Peyer's patch (tissue), 4 donors: ENCODE measurements around the gene TBC1D7.

Source experiments
- CTCF ChIP-seq, 6 experiments: fragments of 450-650 bp in 4 of 6; fragments of 200-600 bp in 2 of 6; sonication (generic) in 1 of 6; IDR thresholded peaks; one replicate each; pipeline ENCODE4 v1.5.1; 2017 to 2019; ENCODE audit warnings: antibody characterized with exemption in 6 of 6, mild to moderate bottlenecking in 3 of 6, moderate library complexity in 1 of 6
- POLR2A ChIP-seq, 2 donors: fragments of 450-650 bp; IDR thresholded peaks; one replicate each; pipeline ENCODE4 v1.5.1; 2017; ENCODE audit warnings: antibody characterized with exemption in 2 of 2, mild to moderate bottlenecking in 2 of 2, moderate library complexity in 2 of 2

- TF ChIP-seq CTCF (IDR thresholded peaks at IDR 0.05) (peak; percentile 41 to 74 (median 70)), POLR2A (IDR thresholded peaks at IDR 0.05) (no peak)
Measured at GRCh38 chr6:13331516-13332348, 3.4 kb upstream of the TBC1D7 start.
